GM18519 (cell line): Measurements from ENCODE around the gene HTR5A.

ENCODE experiments used
- ATAC-seq: cut with Tn5 transposase; IDR thresholded peaks from one replicate; pipeline ENCODE4 v1.9.1; 2021; ENCODE audit warnings: mild to moderate bottlenecking, moderate library complexity; ENCODE audit not compliant: unreplicated experiment, low FRiP score

Gene HTR5A

GRCh38 chr7:155084969-155085368, 14.8 kb downstream of the HTR5A start:
- no peak for ATAC-seq

- ATAC-seq: no peak
Measured at GRCh38 chr7:155090684-155091083, 20.6 kb downstream of the HTR5A start.

- no peak for ATAC-seq
Measured at GRCh38 chr7:155093596-155093995, 23.5 kb downstream of the HTR5A start.

GRCh38 chr7:155094636-155095135, 24.6 kb downstream of the HTR5A start:
- no peak for ATAC-seq

GRCh38 chr7:155097338-155097737, 27.2 kb downstream of the HTR5A start:
- no peak for ATAC-seq

- ATAC-seq: no peak
Measured at GRCh38 chr7:155103839-155104238, 33.7 kb downstream of the HTR5A start.

- ATAC-seq: no peak
Measured at GRCh38 chr7:155104913-155105312, 34.8 kb downstream of the HTR5A start.

GRCh38 chr7:155106356-155106755, 36.2 kb downstream of the HTR5A start:
- no peak for ATAC-seq

- ATAC-seq: no peak
Measured at GRCh38 chr7:155107126-155107525, 37.0 kb downstream of the HTR5A start.

GRCh38 chr7:155108144-155108901, 38.2 kb downstream of the HTR5A start:
- no peak for ATAC-seq

GRCh38 chr7:155109121-155109520, 39.0 kb downstream of the HTR5A start:
- ATAC-seq: no peak

GRCh38 chr7:155115288-155115687, 45.2 kb downstream of the HTR5A start:
- no peak for ATAC-seq

GRCh38 chr7:155119801-155120382, 49.8 kb downstream of the HTR5A start:
- no peak for ATAC-seq

- ATAC-seq: no peak
Measured at GRCh38 chr7:155120460-155120859, 50.3 kb downstream of the HTR5A start.

- ATAC-seq: no peak
Measured at GRCh38 chr7:155122831-155123230, 52.7 kb downstream of the HTR5A start.

GRCh38 chr7:155123413-155123812, 53.3 kb downstream of the HTR5A start:
- ATAC-seq: no peak

- no peak for ATAC-seq
Measured at GRCh38 chr7:155124706-155125105, 54.6 kb downstream of the HTR5A start.

GRCh38 chr7:155129186-155129585, 59.1 kb downstream of the HTR5A start:
- no peak for ATAC-seq

GRCh38 chr7:155129789-155130188, 59.7 kb downstream of the HTR5A start:
- no peak for ATAC-seq

GRCh38 chr7:155130493-155130892, 60.4 kb downstream of the HTR5A start:
- no peak for ATAC-seq

GRCh38 chr7:155131090-155131489, 61.0 kb downstream of the HTR5A start:
- no peak for ATAC-seq

GRCh38 chr7:155132431-155132830, 62.3 kb downstream of the HTR5A start:
- no peak for ATAC-seq
